Activated CD8-positive, alpha-beta T cell treated with anti-CD3 and anti-CD28 coated beads for 36 hours (primary cell): ENCODE data around the gene GRAMD2B. TPM values are rescaled to one million over a fixed set of nuclear protein-coding genes. Genes with fewer than 3 reads are reported as not detected.

Experiments
- ATAC-seq: fragments of 200-7000 bp; cut with Tn5 transposase; one replicate; pipeline ENCODE4 v1.10.0; 2021; ENCODE audit warnings: mild to moderate bottlenecking, moderate library complexity
- CTCF ChIA-PET: fragments of 350-600 bp; sonication (Branson Sonifier 250); formaldehyde crosslinking; loops from one replicate; lab custom pipeline; 2021; ENCODE audit warnings: antibody characterized with exemption; lab: Charles Lee
- POLR2A ChIA-PET: fragments of 350-600 bp; sonication (Branson Sonifier 250); formaldehyde crosslinking; loops from one replicate; lab custom pipeline; 2021; ENCODE audit warnings: antibody characterized with exemption; lab: Charles Lee
- DNase-seq: peaks from one replicate; pipeline ENCODE4 v3.0.0-alpha.2; 2020
- H3K27ac Mint-ChIP-seq: one replicate; pipeline ENCODE4 v1.8.0; 2021; ENCODE audit warnings: mild to moderate bottlenecking, mixed read lengths
- H3K27me3 Mint-ChIP-seq: one replicate; pipeline ENCODE4 v1.8.0; 2021; ENCODE audit warnings: mixed read lengths
- H3K36me3 Mint-ChIP-seq: one replicate; pipeline ENCODE4 v1.8.0; 2021; ENCODE audit warnings: low read depth, mixed read lengths
- H3K4me1 Mint-ChIP-seq: one replicate; pipeline ENCODE4 v1.8.0; 2021; ENCODE audit warnings: low read depth, mixed read lengths
- H3K4me3 Mint-ChIP-seq: one replicate; pipeline ENCODE4 v1.8.0; 2021; ENCODE audit warnings: mild to moderate bottlenecking, moderate library complexity, mixed read lengths
- H3K9me3 Mint-ChIP-seq: one replicate; pipeline ENCODE4 v1.8.0; 2021; ENCODE audit warnings: mixed read lengths
- intact Hi-C: fragments of 100-400 bp; cut with micrococcal nuclease; formaldehyde crosslinking; loops from one replicate; pipeline ENCODE4 v1.10.0; 2022
- total RNA-seq, 2 experiments: library from RNA; stranded (reverse); gene quantifications; one replicate each; pipeline ENCODE4 v1.2.3, GENCODE V29; 2021
- TF ChIP-seq, protein P1 (sequence below): fragments of 200-600 bp; IDR thresholded peaks from one replicate; pipeline ENCODE4 v1.8.0; 2022; ENCODE audit warnings: antibody characterized with exemption, mild to moderate bottlenecking

The GRAMD2B gene
- total RNA-seq, 2 experiments from 2014 or later = 8.0 to 8.4 TPM

GRCh38 chr5:126419102-126419501 is 4.1 kb upstream of the GRAMD2B start:
- ChIA-PET POLR2A (no interaction called here), CTCF (no interaction called here)
- no peak overlapping the region for H3K27ac Mint-ChIP-seq
- no peak for DNase-seq
- H3K4me1 Mint-ChIP-seq = peaks cover 15% of the 10 kb centered on the region
- no peaks in the 10 kb centered on the region for H3K36me3 Mint-ChIP-seq
- H3K4me3 Mint-ChIP-seq = no peak overlapping the region
- intact Hi-C loops = no loop called here
- TF ChIP-seq, protein P1, sequence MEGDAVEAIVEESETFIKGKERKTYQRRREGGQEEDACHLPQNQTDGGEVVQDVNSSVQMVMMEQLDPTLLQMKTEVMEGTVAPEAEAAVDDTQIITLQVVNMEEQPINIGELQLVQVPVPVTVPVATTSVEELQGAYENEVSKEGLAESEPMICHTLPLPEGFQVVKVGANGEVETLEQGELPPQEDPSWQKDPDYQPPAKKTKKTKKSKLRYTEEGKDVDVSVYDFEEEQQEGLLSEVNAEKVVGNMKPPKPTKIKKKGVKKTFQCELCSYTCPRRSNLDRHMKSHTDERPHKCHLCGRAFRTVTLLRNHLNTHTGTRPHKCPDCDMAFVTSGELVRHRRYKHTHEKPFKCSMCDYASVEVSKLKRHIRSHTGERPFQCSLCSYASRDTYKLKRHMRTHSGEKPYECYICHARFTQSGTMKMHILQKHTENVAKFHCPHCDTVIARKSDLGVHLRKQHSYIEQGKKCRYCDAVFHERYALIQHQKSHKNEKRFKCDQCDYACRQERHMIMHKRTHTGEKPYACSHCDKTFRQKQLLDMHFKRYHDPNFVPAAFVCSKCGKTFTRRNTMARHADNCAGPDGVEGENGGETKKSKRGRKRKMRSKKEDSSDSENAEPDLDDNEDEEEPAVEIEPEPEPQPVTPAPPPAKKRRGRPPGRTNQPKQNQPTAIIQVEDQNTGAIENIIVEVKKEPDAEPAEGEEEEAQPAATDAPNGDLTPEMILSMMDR = no peak
- ATAC-seq = no peak
- H3K9me3 Mint-ChIP-seq = no peaks in the 10 kb centered on the region
- H3K27me3 Mint-ChIP-seq = no peaks in the 10 kb centered on the region

DNA sequence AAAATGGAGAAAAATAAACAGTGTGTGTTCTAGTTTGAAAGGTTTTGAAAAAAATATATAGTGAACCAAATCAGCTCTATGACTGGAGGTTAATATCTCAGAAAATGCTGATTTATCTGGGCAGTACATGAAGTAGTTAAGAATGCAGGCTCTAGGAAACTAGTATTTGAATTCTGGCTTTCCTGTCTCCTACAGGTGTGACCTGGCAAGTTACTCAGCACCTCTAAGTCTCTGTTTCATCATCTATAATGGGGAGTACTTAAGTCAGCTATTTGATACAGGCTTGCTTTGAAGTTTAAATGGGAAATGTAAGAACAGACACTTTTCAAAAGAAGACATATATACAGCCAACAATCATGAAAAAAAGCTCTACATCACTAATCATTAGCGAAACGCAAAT is 5.2 kb downstream of the GRAMD2B start:
- intact Hi-C loops = no loop called here
- POLR2A ChIA-PET = no interaction called here
- Mint-ChIP-seq H3K27me3 (no peaks in the 10 kb centered on the region), H3K4me3 (no peak overlapping the region), H3K4me1 (peaks cover 38% of the 10 kb centered on the region), H3K9me3 (no peaks in the 10 kb centered on the region), H3K36me3 (peaks cover 20% of the 10 kb centered on the region), H3K27ac (no peak overlapping the region)
- DNase-seq (no peak), ATAC-seq (no peak)
- CTCF ChIA-PET = interaction anchor here (1.7 kb wide), 1 partner anchor 18 kb away, joined by 6 read pairs; no protein-coding TSS in a partner anchor
- TF ChIP-seq, protein P1 = no peak

GRCh38 chr5:126430631-126431030 is 7.4 kb downstream of the GRAMD2B start:
- DNase-seq (no peak), ATAC-seq (no peak)
- H3K9me3 Mint-ChIP-seq = no peaks in the 10 kb centered on the region
- TF ChIP-seq, protein P1 = no peak
- no peaks in the 10 kb centered on the region for H3K27me3 Mint-ChIP-seq
- no peak overlapping the region for H3K4me3 Mint-ChIP-seq
- intact Hi-C loops = no loop called here
- peaks cover 23% of the 10 kb centered on the region for H3K4me1 Mint-ChIP-seq
- H3K27ac Mint-ChIP-seq = no peak overlapping the region
- CTCF ChIA-PET = interaction anchor here (0.9 kb wide), 1 partner anchor 61 kb away, joined by 3 read pairs; no protein-coding TSS in a partner anchor
- POLR2A ChIA-PET = no interaction called here
- peaks cover 24% of the 10 kb centered on the region for H3K36me3 Mint-ChIP-seq

- POLR2A ChIA-PET = interaction anchor here (1.1 to 2.5 kb wide), 2 partner anchors 10 to 153 kb away, joined by 3 to 11 read pairs; partner anchors contain the start of gene GRAMD2B
- ATAC-seq (no peak), DNase-seq (no peak)
- Mint-ChIP-seq H3K27ac (no peak overlapping the region), H3K27me3 (no peaks in the 10 kb centered on the region), H3K4me1 (peaks cover 31% of the 10 kb centered on the region), H3K4me3 (no peak overlapping the region), H3K36me3 (peaks cover 32% of the 10 kb centered on the region), H3K9me3 (no peaks in the 10 kb centered on the region)
- CTCF ChIA-PET = interaction anchor here (0.7 to 1.7 kb wide), 3 partner anchors 10 to 66 kb away, joined by 3 to 8 read pairs (median 3); no protein-coding TSS in a partner anchor
- intact Hi-C loops = no loop called here
- TF ChIP-seq, protein P1 = no peak
These were observed 10.5 kb downstream of the GRAMD2B start for GRCh38 chr5:126433701-126434100.

- Mint-ChIP-seq H3K4me3 (no peak overlapping the region), H3K27me3 (no peaks in the 10 kb centered on the region), H3K27ac (no peak overlapping the region), H3K4me1 (peaks cover 31% of the 10 kb centered on the region), H3K9me3 (no peaks in the 10 kb centered on the region), H3K36me3 (peaks cover 35% of the 10 kb centered on the region)
- intact Hi-C loops = no loop called here
- TF ChIP-seq, protein P1 = no peak
- CTCF ChIA-PET = no interaction called here
- ATAC-seq = no peak
- no peak for DNase-seq
- POLR2A ChIA-PET = no interaction called here
These were observed 12.1 kb downstream of the GRAMD2B start for GRCh38 chr5:126435261-126435660.
